Left ventricle myocardium inferior (tissue), 1 donor: Measurements from ENCODE around the gene MYT1. TPM values are rescaled to one million over a fixed set of nuclear protein-coding genes. Genes with fewer than 3 reads are reported as not detected.

Experiments used
- DNase-seq: peaks from one replicate; pipeline ENCODE4 v3.0.0-alpha.2; 2020
- H3K27ac ChIP-seq: fragments of 200-600 bp; replicated peaks from 2 replicates; pipeline ENCODE4 v1.8.0; 2021
- H3K27me3 ChIP-seq: fragments of 200-600 bp; 2 replicates; pipeline ENCODE4 v1.8.0; 2021; ENCODE audit warnings: low read depth
- H3K36me3 ChIP-seq: fragments of 200-600 bp; 2 replicates; pipeline ENCODE4 v1.8.0; 2021
- H3K4me1 ChIP-seq: fragments of 200-600 bp; 2 replicates; pipeline ENCODE4 v1.8.0; 2021
- H3K4me3 ChIP-seq: fragments of 200-600 bp; 2 replicates; pipeline ENCODE4 v1.8.0; 2021; ENCODE audit warnings: mild to moderate bottlenecking, moderate library complexity
- H3K9me3 ChIP-seq: fragments of 200-600 bp; replicated peaks from 2 replicates; pipeline ENCODE4 v1.8.0; 2021
- intact Hi-C: fragments of 100-400 bp; cut with micrococcal nuclease; formaldehyde crosslinking; loops from one replicate; pipeline ENCODE4 v1.11.0; 2022
- total RNA-seq: library from RNA; stranded (reverse); fragmentation: NEBNext Ultra II Directional; extraction: Animal tissue kit (Norgen Biotek cat#: 25700); gene quantifications from one replicate; pipeline ENCODE4 v1.2.1, GENCODE V29; 2021
- TF ChIP-seq, protein P1 (sequence below): fragments of 200-600 bp; IDR thresholded peaks from 2 replicates; pipeline ENCODE4 v1.8.0; 2021; ENCODE audit warnings: antibody characterized with exemption, mild to moderate bottlenecking, borderline replicate concordance
- donor health status: DM: no; HTN: yes; CAD: no; lungs with severe emphysema.

Gene MYT1
- total RNA-seq, 1 donor from 2014 or later, result 0.11 TPM

GRCh38 chr20:64219730-64220129 is 55.5 kb downstream of the MYT1 start:
- H3K36me3 ChIP-seq, result no peaks in the 10 kb centered on the region
- peaks cover 64% of the 10 kb centered on the region for H3K4me1 ChIP-seq
- TF ChIP-seq, protein P1, sequence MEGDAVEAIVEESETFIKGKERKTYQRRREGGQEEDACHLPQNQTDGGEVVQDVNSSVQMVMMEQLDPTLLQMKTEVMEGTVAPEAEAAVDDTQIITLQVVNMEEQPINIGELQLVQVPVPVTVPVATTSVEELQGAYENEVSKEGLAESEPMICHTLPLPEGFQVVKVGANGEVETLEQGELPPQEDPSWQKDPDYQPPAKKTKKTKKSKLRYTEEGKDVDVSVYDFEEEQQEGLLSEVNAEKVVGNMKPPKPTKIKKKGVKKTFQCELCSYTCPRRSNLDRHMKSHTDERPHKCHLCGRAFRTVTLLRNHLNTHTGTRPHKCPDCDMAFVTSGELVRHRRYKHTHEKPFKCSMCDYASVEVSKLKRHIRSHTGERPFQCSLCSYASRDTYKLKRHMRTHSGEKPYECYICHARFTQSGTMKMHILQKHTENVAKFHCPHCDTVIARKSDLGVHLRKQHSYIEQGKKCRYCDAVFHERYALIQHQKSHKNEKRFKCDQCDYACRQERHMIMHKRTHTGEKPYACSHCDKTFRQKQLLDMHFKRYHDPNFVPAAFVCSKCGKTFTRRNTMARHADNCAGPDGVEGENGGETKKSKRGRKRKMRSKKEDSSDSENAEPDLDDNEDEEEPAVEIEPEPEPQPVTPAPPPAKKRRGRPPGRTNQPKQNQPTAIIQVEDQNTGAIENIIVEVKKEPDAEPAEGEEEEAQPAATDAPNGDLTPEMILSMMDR, result no peak
- H3K9me3 ChIP-seq, result no peaks in the 10 kb centered on the region
- intact Hi-C loops, result no loop called here
- no peak for DNase-seq
- H3K4me3 ChIP-seq, result no peak overlapping the region
- no peaks in the 10 kb centered on the region for H3K27me3 ChIP-seq
- H3K27ac ChIP-seq, result no peak overlapping the region

GRCh38 chr20:64220420-64220819 is 56.2 kb downstream of the MYT1 start:
- Histone ChIP-seq H3K27me3 (no peaks in the 10 kb centered on the region), H3K4me3 (no peak overlapping the region), H3K27ac (no peak overlapping the region), H3K36me3 (no peaks in the 10 kb centered on the region), H3K9me3 (no peaks in the 10 kb centered on the region), H3K4me1 (peaks cover 64% of the 10 kb centered on the region)
- intact Hi-C loops, result no loop called here
- TF ChIP-seq, protein P1, result no peak
- DNase-seq, result no peak

- Histone ChIP-seq H3K27me3 (no peaks in the 10 kb centered on the region), H3K9me3 (no peaks in the 10 kb centered on the region), H3K27ac (no peak overlapping the region), H3K4me3 (no peak overlapping the region), H3K4me1 (peaks cover 59% of the 10 kb centered on the region), H3K36me3 (no peaks in the 10 kb centered on the region)
- TF ChIP-seq, protein P1, result no peak
- no peak for DNase-seq
- intact Hi-C loops, result no loop called here
Measured at GRCh38 chr20:64220891-64221527, 56.8 kb downstream of the MYT1 start.

GRCh38 chr20:64222291-64222735 is 58.1 kb downstream of the MYT1 start:
- no peaks in the 10 kb centered on the region for H3K9me3 ChIP-seq
- TF ChIP-seq, protein P1, result no peak
- intact Hi-C loops, result no loop called here
- H3K27me3 ChIP-seq, result no peaks in the 10 kb centered on the region
- peaks cover 51% of the 10 kb centered on the region for H3K4me1 ChIP-seq
- H3K27ac ChIP-seq, result peak overlapping the region; percentile 39
- no peak overlapping the region for H3K4me3 ChIP-seq
- DNase-seq, result no peak
- no peaks in the 10 kb centered on the region for H3K36me3 ChIP-seq

DNA sequence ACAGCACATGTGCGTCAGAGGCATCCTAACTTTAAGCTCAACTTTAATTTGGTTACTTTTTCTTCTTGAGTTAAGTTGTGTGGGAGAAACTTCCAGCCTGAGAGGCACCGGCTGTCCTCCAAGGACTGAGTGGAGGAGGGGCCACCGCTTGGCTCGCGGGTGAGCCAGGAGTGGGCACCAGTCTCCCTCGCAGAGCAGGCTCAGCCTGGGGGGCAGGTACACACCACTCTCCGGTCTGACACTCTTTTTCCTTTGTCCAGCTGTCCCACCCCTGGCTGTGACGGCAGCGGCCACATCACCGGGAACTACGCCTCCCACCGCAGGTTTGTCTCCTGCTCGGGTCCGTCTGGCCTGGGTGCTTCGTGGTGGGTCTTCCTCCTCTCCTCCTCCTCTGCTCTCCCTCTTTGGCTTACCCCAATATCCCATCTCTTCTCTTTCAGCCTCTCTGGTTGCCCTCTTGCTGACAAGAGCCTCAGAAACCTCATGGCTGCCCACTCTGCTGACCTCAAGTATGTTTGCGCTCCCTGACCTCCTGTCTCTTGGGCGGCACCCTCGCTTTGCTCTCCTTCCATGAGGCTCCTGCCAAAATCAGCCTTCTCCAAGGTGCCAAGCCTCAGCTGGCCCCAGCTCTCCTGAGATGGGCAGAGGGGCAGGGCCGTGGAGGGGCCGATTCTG is 58.7 kb downstream of the MYT1 start:
- DNase-seq, result no peak
- H3K27ac ChIP-seq, result peak overlapping the region; percentile 72
- H3K4me1 ChIP-seq, result peaks cover 45% of the 10 kb centered on the region
- H3K9me3 ChIP-seq, result no peaks in the 10 kb centered on the region
- no peaks in the 10 kb centered on the region for H3K36me3 ChIP-seq
- H3K27me3 ChIP-seq, result no peaks in the 10 kb centered on the region
- H3K4me3 ChIP-seq, result no peak overlapping the region
- intact Hi-C loops, result no loop called here
- TF ChIP-seq, protein P1, result no peak
